Right lobe of liver (tissue), 4 donors: ENCODE results near the gene DOCK10.

Source experiments
- CTCF ChIP-seq, 4 donors: fragments of 200-600 bp in 3 of 4; fragments of 450-650 bp in 1 of 4; IDR thresholded peaks; one replicate each; pipeline versions ENCODE4 v1.5.1 to v1.8.0; 2016 to 2022; ENCODE audit warnings: antibody characterized with exemption in 4 of 4, mild to moderate bottlenecking in 2 of 4
- POLR2A ChIP-seq: fragments of 450-650 bp; IDR thresholded peaks from one replicate; pipeline ENCODE4 v1.6.1; 2017; ENCODE audit warnings: antibody characterized with exemption, mild to moderate bottlenecking
- donor health status: DM: no; HTN: no; CAD: no.
- donor health status: DM: no; HTN: no; CAD: no.
- donor health status: DM: no; HTN: yes; CAD: no.

GRCh38 chr2:224887141-224887540 lies 155.1 kb downstream of the DOCK10 start:
- no peak for TF ChIP-seq CTCF (IDR thresholded peaks at IDR 0.05)
- no peak for TF ChIP-seq POLR2A
